Stimulated activated CD4-positive, alpha-beta T cell treated with anti-CD3 and anti-CD28 coated beads, Interleukin-15, amount 100 ng/mL, for 1 hour (primary cell): ENCODE data around the gene STX4.

Experiments
- DNase-seq, 2 donors: peaks; one replicate each; pipeline ENCODE4 v3.0.0-alpha.2; 2020; ENCODE audit warnings: low read depth in 1 of 2, low spot score in 1 of 2

The STX4 gene

DNA sequence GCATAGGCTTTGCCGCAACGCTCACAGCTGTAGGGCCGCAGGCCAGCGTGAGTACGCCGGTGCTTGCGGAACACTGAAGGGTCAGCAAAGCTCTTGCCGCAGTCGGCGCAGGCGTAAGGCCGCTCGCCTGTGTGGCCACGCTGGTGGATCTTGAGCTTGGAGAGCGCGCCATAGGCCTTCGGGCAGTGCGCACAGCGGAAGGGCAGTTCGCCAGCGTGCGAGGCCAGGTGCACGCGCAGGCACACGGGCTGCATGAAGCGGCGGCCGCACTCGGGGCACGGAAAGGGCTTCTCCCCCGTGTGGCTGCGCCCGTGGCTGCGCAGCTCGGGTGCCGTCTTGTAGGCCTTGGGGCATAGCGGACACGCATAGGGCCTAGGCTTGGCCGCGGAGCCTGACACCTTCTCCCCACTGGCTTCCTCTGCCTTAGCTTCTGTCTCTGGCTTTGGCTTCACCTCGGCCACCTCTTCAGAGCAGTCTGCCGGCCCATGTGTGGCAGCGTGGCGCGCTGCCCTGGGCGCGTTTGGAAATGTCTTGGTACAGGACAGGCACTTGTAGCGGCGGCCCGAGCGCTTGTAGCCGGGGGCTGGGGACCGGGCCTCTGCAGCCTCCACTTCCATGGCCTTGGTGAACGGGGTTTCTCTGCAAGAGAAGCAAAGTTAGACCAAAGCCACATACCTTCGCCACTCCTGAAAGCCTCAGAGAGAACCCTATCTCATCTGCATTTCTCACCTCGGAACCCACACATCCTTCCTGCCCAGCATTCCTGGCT lies 30.7 kb downstream of the STX4 start:
- no peak for DNase-seq

DNA sequence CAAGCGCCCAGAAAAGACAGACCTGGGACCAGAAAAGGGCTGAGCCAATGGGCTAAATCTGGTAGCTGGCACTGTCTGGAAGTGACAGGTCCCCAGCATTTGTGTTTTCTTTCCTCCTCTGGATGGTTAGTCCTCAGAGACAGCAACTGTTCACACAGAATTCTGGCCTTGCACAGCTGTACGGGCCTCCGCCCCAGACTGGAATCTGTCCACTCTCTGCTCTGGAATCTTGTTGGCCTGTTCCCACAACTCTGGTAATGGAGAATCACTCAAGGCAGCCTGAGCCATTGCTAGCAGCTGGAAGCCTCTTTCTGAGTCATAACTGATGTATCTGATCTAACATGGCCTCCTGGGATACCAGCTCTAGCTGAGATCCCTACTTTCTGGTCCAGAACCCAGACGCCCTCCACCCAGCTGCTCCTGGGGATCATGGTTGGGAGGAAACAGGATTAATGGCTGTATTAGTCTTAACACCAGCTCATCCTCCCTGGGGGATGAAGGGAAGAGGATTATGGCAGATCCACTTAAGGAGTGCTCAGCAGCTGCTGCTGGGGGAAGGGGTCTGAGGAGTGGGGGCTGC lies 31.6 kb downstream of the STX4 start:
- no peak for DNase-seq

DNA sequence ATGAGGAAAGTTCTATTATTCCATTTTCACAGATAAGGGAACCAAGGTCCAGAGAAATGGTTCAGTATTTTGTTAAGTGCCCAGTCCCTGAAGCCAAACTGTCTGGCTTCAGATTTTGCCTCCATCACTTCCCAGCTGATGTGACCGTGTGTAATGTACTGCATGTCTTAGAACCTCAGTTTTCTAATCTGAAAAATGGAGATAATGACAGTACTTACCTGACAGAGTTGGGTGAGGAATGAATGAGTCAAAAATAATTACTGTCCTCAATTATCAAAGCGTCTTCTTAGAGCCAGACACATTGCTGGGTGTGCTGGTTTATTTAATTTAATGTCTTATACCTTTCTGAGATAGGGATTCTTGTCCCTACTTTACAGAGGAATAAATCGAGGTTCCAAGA lies 34.0 kb downstream of the STX4 start:
- DNase-seq, result no peak

DNA sequence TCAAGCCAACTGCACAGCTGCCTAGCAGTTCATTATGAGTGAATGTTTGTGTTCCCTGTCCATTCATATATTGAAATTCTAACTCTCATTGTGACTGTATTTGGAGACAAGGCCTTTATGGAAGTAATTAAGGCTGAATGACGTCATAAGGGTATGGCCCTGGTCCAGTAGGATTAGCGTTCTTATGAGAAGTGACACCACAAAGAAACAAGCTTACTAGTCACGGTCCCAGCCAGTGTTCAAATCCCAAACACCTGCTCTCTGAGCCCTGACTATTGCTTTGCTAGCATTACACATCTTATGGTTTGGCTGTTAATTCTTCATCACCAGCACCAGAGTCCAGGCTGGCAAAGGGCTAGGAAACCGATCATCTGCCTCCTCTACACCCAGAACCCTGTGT lies 38.5 kb downstream of the STX4 start:
- DNase-seq, result no peak

DNA sequence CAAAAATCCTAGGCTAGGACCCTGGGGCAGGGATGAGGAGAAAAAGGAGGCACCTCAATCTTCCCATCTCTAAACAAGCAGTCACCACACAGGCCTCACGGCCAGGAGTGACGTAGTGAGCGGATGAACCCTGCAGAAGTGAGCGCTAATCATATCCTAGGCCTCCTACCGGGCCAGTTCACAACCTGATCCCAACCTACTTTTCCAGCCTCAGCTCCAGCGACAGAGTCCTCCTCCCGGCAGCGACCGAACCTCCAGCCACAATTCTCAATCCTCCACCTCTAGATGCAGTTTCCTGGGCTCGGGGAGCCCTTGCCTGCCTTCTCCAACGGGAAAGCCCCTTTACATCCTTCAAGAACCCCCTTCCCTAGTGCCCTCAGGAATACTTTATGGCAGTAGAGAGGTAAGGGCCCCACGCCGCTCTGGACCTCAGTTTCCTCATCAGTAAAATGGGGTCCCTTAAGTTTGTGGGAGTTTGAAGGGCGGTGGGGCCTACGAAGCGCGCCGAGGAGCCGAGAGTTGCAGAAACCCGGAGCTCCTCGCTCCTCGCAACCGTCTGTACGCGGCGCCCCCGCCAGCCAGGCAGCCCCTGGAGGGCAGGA lies 39.3 kb downstream of the STX4 start:
- DNase-seq, result no peak

DNA sequence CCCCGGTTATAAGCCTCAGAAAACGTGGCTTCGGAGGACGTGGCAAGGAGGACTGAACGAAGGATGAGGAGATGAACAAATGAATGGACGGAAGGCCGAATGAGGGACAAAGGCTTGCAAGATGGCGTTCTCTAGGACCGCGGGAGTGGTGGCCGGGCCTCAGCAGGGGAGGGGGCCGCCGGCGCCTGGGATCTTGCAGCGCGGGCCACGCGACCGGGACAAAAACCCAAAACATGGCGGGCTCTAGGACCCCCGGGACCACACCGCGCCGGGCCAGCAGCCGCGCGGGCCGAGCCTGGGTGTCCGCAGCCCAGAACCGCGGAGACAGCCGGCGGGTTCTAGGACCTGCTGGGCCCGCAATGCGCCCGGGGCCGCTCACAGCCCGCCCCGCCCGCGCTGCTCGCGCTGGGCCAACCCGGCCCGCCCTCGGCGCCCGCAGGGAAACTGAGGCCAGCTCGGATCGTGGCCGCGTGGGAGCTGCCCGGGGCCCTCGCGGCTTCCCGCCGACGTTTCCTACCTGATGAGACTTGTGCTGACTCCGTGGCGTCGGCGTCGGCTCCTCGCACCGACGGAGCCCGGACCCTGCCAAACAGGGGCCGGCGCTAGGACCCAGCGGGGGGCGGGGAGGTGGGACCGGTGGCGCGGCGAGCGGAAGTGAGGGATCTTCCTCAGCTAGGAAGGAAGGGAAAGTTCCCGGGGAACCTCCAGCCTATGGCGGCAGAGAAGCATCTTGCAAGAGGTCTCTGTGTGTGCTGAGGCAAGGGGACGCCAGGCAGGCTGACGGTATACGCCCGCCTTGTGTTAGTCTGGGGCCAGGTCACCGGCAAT lies 40.0 kb downstream of the STX4 start:
- DNase-seq, result peak; percentile 69 to 86

DNA sequence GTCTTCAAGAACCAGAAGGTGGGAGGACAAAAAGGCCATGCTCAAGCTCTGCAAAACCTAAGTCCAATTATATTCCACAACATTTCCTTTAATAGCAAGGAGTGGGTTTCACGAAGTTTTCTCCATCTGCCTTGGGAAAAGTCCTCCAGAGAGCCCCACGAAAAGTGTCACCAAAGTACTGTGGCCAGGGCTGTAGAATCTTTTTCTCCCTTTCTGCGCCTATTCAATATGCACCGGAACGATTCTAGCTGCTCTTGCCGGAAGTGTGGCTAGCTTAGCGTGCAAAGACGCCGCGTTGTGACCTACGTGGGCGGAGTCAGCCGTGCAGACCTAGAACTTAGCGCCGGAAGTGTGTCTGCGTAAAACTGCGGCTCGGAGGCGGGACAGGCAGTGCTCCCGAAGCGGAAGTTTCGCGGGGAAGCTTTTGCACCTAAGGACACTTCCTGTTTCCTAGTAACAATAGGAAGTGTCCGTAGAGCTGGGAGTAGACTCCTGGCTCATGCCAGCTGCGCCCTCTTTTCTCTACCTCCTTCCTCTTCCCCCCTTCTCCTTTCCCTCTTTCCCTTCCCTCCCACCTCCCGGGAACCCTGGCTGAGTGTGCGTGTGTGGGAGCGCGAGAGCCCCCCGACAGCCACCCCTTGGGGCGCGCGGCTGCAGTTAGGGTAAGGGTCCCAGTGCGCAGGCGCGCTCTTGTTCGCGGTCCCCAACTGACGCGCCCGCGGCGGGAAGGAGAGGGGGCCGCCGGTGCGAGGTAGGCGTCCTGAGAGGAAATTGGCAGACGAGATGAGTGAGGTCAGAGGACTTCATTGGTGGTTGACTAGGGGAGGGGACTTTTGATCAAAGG lies 40.8 kb downstream of the STX4 start, which contains the start of the genes ZNF646 and ZNF668:
Gene ZNF646, plus strand, starts transcription at position 453 of the 844 bp plus-strand sequence. CDS start 1,903 bp downstream, outside the sequence.
Gene ZNF668, minus strand, starts transcription at position 271 of the 844 bp plus-strand sequence. CDS start 9,781 bp downstream, outside the sequence.
- peak; percentile 89 to 92 for DNase-seq

DNA sequence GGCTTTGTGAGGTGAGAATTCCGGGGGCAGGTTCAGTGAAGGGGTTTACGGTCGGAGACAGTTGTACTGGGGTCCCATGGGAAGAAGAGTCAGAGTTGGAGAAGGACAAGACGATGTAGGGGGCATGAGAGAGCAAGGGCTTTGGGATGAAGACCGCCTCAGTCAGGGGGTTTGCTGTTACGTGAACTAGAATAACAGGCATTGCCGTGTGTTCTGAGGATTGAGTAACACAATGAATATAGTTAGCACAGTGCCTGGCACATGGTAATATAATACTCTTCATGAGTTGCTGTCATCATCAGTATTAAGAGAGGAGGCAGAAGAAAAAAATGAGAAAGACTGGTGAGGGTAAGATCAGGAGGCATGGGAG lies 41.4 kb downstream of the STX4 start:
- DNase-seq, result no peak

DNA sequence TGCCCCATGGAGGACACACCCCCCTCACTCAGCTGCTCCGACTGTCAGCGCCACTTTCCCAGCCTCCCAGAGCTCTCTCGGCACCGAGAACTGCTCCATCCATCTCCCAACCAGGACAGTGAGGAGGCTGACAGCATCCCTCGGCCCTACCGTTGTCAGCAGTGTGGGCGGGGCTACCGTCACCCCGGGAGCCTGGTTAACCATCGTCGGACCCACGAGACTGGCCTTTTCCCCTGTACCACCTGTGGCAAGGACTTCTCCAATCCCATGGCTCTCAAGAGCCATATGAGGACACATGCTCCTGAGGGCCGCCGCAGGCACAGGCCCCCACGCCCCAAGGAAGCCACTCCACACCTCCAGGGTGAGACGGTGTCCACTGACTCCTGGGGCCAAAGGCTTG lies 43.0 kb downstream of the STX4 start:
- no peak for DNase-seq

DNA sequence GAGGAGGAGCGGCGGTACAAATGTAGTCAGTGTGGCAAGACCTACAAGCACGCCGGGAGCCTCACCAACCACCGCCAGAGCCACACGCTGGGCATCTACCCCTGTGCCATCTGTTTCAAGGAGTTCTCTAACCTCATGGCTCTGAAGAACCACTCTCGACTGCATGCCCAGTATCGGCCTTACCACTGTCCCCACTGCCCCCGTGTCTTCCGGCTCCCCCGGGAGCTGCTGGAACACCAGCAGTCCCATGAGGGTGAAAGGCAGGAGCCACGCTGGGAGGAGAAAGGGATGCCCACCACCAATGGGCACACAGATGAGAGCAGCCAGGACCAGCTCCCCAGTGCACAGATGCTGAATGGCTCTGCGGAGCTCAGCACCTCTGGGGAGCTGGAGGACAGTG lies 43.7 kb downstream of the STX4 start:
- no peak for DNase-seq

DNA sequence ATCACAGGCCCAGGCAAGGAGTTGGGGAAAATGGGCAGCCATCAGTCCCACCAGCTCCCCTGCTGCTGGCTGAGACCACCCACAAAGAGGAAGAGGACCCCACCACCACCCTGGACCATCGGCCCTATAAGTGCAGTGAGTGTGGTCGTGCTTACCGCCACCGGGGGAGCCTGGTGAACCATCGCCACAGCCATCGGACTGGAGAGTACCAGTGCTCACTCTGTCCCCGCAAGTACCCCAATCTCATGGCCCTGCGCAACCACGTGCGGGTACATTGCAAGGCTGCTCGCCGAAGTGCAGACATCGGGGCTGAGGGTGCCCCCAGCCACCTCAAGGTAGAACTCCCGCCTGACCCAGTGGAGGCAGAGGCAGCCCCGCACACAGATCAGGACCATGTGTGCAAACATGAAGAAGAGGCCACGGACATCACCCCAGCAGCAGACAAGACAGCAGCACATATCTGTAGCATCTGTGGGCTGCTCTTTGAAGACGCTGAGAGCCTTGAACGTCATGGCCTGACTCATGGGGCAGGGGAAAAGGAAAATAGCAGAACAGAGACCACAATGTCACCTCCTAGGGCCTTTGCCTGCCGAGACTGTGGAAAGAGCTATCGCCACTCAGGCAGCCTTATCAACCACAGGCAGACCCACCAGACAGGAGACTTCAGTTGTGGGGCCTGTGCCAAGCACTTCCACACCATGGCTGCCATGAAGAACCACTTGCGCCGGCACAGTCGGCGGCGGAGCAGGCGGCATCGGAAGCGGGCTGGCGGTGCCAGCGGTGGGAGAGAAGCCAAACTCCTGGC lies 44.4 kb downstream of the STX4 start:
- DNase-seq, result no peak

DNA sequence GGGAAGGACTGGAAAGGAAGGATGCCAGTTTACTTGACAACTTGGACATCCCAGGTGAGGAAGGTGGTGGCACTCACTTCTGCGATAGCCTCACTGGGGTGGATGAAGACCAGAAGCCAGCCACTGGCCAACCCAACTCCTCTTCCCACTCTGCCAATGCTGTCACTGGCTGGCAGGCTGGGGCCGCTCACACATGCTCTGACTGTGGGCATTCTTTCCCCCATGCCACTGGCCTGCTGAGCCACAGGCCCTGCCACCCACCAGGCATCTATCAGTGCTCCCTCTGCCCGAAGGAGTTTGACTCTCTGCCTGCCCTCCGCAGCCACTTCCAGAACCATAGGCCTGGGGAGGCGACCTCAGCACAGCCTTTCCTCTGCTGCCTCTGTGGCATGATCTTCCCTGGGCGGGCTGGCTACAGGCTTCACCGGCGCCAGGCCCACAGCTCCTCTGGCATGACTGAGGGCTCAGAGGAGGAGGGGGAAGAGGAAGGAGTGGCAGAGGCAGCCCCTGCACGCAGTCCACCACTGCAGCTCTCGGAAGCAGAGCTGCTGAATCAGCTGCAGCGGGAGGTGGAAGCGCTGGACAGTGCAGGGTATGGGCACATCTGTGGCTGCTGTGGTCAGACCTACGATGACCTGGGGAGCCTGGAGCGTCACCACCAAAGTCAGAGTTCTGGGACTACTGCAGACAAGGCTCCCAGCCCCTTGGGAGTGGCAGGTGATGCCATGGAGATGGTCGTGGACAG lies 45.4 kb downstream of the STX4 start:
- no peak for DNase-seq

DNA sequence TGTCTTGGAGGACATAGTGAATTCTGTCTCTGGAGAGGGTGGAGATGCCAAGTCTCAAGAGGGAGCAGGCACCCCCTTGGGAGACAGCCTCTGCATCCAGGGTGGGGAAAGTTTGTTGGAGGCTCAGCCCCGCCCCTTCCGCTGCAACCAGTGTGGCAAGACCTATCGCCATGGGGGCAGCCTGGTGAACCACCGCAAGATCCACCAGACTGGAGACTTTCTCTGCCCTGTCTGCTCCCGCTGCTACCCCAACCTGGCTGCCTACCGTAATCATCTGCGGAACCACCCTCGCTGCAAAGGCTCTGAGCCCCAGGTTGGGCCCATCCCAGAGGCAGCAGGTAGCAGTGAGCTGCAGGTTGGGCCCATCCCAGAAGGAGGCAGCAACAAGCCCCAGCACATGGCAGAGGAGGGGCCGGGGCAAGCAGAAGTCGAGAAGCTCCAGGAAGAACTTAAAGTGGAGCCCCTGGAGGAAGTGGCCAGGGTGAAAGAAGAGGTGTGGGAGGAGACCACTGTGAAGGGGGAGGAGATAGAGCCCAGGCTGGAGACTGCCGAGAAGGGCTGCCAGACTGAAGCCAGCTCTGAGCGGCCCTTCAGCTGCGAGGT lies 46.1 kb downstream of the STX4 start:
- DNase-seq, result no peak

DNA sequence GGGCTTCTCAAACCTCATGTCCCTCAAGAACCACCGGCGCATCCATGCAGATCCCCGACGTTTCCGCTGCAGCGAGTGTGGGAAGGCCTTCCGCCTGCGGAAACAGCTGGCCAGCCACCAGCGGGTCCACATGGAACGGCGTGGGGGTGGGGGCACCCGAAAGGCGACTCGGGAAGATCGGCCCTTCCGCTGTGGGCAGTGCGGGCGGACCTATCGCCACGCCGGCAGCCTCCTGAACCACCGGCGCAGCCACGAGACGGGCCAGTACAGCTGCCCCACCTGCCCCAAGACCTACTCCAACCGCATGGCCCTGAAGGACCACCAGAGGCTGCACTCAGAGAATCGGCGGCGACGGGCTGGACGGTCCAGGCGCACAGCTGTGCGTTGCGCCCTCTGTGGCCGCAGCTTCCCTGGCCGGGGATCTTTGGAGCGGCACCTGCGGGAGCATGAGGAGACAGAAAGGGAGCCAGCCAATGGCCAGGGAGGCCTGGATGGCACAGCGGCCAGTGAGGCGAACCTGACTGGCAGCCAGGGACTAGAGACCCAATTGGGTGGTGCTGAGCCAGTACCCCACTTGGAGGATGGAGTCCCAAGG lies 46.8 kb downstream of the STX4 start:
- DNase-seq, result no peak

DNA sequence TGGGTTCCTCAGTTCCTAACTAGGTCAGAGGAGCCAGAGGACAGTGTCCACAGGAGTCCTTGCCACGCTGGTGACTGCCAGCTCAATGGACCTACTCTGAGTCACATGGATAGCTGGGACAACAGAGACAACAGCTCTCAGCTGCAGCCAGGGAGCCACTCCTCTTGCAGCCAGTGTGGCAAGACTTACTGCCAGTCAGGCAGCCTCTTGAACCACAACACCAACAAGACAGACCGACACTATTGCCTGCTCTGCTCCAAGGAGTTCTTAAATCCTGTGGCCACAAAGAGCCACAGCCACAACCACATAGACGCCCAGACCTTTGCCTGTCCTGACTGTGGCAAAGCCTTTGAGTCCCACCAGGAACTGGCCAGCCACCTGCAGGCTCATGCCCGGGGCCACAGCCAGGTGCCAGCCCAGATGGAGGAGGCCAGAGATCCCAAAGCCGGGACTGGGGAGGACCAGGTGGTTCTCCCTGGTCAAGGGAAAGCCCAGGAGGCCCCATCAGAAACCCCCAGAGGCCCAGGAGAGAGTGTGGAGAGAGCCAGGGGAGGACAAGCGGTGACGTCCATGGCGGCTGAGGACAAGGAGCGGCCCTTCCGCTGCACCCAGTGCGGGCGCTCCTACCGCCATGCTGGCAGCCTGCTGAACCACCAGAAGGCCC lies 47.5 kb downstream of the STX4 start:
- no peak for DNase-seq

DNA sequence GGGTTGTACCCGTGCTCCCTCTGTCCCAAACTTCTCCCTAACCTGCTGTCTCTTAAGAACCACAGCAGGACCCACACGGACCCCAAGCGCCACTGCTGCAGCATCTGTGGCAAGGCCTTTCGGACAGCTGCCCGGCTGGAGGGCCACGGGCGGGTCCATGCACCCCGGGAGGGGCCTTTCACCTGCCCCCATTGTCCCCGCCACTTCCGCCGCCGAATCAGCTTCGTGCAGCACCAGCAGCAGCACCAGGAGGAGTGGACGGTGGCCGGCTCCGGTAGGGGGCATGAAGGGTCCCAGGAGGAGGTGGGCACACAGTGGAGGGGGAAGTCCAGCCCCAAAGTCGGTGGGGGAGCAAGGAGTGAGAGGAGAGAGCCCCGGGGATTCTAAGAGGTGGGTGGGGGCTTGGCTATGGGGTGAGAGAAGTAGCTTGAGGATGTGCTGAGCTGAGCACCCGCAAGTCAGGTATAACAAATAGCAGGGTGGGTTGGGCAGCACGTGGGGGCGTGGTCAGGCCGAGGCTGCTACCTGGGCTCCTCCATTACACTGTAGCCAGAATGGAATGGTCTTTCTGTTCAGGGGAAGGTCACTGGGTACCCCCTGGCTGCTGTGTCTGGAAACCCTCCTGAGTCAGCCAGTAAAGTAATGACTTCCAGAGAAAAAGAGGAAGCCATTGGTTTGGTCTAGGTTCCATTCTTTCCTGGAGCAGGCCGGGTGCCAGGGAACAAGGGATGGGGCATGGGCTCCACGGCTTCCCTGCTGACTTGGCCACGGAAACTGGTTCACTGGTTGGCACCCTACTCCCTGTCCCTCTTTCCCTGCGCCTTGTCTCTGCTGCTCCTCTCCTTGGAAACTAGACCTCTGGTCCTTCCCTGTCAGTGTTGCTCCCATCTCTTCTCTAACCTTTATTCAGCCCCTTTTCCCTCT lies 48.3 kb downstream of the STX4 start:
- DNase-seq, result no peak
